BJ (cell line): ENCODE measurements around the gene POLDIP3. TPM values are rescaled to one million over a fixed set of nuclear protein-coding genes. Genes with fewer than 3 reads are reported as not detected.

ENCODE experiments used
- CTCF ChIA-PET: fragments of 350-600 bp; formaldehyde crosslinking; extraction: SDS; loops from one replicate; lab custom pipeline; 2021; ENCODE audit warnings: antibody characterized with exemption, inconsistent platforms; lab: Yijun Ruan, JAX
- POLR2A ChIA-PET: fragments of 300-600 bp; sonication (Branson Sonifier 250); formaldehyde crosslinking; extraction: SDS; loops from one replicate; lab custom pipeline; 2021; ENCODE audit warnings: antibody characterized with exemption; lab: Charles Lee
- DNase-seq: peaks from one replicate; pipeline ENCODE4 v3.0.0-alpha.2; 2011; ENCODE audit warnings: low read depth
- H3K27me3 ChIP-seq: 2 replicates; pipeline ENCODE4 v1.6.0; 2011; ENCODE audit warnings: low read length; ENCODE audit not compliant: control insufficient read depth, insufficient read depth
- H3K36me3 ChIP-seq: 2 replicates; pipeline ENCODE4 v1.5.1; 2011; ENCODE audit warnings: low read length; ENCODE audit not compliant: control insufficient read depth, insufficient read depth
- H3K4me3 ChIP-seq: 2 replicates; pipeline ENCODE4 v1.5.1; 2011; ENCODE audit warnings: low read depth, mild to moderate bottlenecking, control low read depth, low read length
- polyA plus RNA-seq: library from polyadenylated mRNA; depleted of rRNA; stranded (reverse); fragments of >200 nt; gene quantifications from 2 replicates; pipeline ENCODE4 v1.2.3, GENCODE V29; 2011
- TF ChIP-seq, protein P1 (sequence below): IDR thresholded peaks from 2 replicates; pipeline ENCODE4 v1.5.1; 2011; ENCODE audit warnings: low read depth, mild to moderate bottlenecking, control low read depth, inconsistent platforms, low read length, moderate library complexity; ENCODE audit not compliant: insufficient read depth

Gene POLDIP3
- polyA plus RNA-seq, 1 experiment, result 54.3 TPM

DNA sequence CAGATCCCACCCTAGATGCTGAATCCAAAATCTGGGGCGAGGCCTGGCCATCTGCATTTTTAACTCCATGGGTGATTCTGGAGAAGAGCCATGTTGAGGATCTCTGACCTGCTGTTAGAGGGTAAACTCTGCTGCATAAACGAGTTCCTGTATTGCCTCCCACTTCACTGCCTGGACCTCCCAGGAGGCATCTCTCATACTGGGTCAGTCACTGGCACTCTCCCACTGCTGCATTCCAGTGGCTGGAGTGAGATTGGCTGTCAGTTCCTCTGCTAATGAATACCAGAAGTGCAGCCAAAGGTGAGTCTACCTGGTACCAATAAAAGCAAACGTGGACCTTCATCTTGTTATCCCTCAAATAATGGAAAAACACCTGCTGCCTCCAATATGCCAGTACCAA, 10.3 kb downstream of the POLDIP3 start:
- no peak overlapping the region for H3K4me3 ChIP-seq
- H3K27me3 ChIP-seq, result no peaks in the 10 kb centered on the region
- POLR2A ChIA-PET, result no interaction called here
- DNase-seq, result no peak
- CTCF ChIA-PET, result no interaction called here
- peaks cover 16% of the 10 kb centered on the region for H3K36me3 ChIP-seq
- TF ChIP-seq, protein P1, sequence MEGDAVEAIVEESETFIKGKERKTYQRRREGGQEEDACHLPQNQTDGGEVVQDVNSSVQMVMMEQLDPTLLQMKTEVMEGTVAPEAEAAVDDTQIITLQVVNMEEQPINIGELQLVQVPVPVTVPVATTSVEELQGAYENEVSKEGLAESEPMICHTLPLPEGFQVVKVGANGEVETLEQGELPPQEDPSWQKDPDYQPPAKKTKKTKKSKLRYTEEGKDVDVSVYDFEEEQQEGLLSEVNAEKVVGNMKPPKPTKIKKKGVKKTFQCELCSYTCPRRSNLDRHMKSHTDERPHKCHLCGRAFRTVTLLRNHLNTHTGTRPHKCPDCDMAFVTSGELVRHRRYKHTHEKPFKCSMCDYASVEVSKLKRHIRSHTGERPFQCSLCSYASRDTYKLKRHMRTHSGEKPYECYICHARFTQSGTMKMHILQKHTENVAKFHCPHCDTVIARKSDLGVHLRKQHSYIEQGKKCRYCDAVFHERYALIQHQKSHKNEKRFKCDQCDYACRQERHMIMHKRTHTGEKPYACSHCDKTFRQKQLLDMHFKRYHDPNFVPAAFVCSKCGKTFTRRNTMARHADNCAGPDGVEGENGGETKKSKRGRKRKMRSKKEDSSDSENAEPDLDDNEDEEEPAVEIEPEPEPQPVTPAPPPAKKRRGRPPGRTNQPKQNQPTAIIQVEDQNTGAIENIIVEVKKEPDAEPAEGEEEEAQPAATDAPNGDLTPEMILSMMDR, result no peak

DNA sequence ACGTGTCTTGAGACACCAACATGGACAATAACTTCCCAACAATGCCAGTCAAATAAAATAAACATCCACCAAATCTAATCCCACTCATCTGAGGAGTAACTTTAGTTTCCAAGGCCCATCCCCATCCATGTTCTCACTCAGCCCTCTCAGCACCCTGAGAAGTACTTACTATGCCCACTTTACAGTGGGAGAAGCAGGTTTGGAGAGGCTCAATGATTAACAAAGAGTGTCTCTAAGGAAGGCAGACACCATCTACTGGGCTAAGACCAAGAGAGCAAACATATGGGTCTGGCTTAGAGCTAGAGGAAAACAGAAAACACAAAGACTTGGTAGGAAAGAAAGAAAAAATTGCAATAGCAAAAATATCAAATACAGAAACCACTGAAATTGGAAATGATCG, 11.3 kb downstream of the POLDIP3 start:
- DNase-seq, result no peak
- H3K36me3 ChIP-seq, result peaks cover 22% of the 10 kb centered on the region
- no peak overlapping the region for H3K4me3 ChIP-seq
- TF ChIP-seq, protein P1, result no peak
- CTCF ChIA-PET, result no interaction called here
- no peaks in the 10 kb centered on the region for H3K27me3 ChIP-seq
- POLR2A ChIA-PET, result no interaction called here

DNA sequence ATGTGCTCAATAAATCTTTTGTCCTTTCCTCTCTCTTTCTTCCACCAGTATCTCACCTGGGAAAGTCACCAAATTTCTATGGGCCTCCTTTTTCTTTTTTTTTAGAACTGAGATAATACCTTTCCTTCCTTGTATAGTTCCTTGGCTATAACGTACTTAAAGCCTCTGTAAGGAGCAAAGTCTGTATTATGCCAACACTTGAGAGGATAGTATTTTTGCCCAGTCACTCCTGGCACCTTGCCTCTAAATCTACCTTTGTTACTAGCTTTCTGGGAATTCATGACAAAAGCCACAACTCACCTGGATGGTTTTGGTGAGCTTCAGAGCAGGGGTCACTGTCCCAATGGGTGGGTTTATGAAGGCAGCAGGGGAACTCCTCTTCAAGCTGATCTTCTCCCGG, 12.2 kb downstream of the POLDIP3 start:
- POLR2A ChIA-PET, result no interaction called here
- CTCF ChIA-PET, result interaction anchor here (0.8 kb wide), 1 partner anchor 18 kb away, joined by 3 read pairs; no protein-coding TSS in a partner anchor
- TF ChIP-seq, protein P1, result no peak

DNA sequence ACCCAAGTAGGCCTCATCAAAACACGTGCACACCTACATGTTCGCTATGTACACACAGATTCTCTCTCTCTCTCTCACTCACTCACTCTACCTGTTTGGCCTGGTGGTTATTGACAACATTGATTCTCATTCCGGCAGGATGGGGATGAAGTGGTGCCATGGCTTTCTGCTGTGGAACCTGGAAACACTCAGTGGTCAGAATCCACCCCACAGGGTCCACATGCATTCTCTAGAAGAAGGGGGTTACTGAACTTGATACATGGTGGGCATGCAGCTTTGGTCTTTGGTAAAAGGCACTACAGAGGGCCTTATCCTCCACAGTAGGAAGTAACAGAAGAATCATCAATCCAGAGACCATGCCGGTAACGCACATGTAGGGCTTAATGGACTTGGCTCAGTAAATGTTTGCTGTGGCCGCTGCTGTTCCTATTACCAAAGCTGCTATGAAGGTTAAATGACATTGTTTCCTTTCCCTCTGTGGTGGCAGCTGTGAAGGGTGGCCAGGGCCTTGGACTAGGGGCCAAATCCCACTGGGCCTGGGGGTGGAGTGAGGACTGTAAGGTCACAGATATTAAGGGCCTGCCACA, 12.7 kb downstream of the POLDIP3 start:
- CTCF ChIA-PET, result interaction anchor here (0.8 kb wide), 1 partner anchor 18 kb away, joined by 3 read pairs; no protein-coding TSS in a partner anchor
- Histone ChIP-seq H3K36me3 (peaks cover 28% of the 10 kb centered on the region), H3K4me3 (no peak overlapping the region), H3K27me3 (no peaks in the 10 kb centered on the region)
- no peak for DNase-seq
- POLR2A ChIA-PET, result no interaction called here
- TF ChIP-seq, protein P1, result no peak

More for the DNA sequence above, 12.2 kb downstream of the POLDIP3 start:
- H3K36me3 ChIP-seq, result peaks cover 24% of the 10 kb centered on the region
- no peak overlapping the region for H3K4me3 ChIP-seq
- no peaks in the 10 kb centered on the region for H3K27me3 ChIP-seq
- DNase-seq, result no peak

GRCh38 chr22:42596863-42597530, 17.7 kb downstream of the POLDIP3 start:
- ChIA-PET CTCF (interaction anchor here (0.7 to 2.3 kb wide), 2 partner anchors 12 to 215 kb away, joined by 3 to 6 read pairs; no protein-coding TSS in a partner anchor), POLR2A (no interaction called here)
- TF ChIP-seq, protein P1, result no peak
- Histone ChIP-seq H3K36me3 (peaks cover 38% of the 10 kb centered on the region), H3K27me3 (no peaks in the 10 kb centered on the region), H3K4me3 (no peak overlapping the region)
- DNase-seq, result no peak
